HCT116 (cell line): ENCODE measurements around the gene OR6M1. TPM values are rescaled to one million over a fixed set of nuclear protein-coding genes. Genes with fewer than 3 reads are reported as not detected.

Experiments
- ATAC-seq: fragments of 200-7000 bp; cut with Tn5 transposase; 2 replicates; pipeline ENCODE4 v1.9.1; 2020; ENCODE audit warnings: mild to moderate bottlenecking, moderate library complexity
- BruUV-seq: library from RNA; stranded (reverse); fragments of 400-500 nt; replicated peaks from 2 replicates; lab custom pipeline; 2021; lab: Mats Ljungman, UMichigan
- CTCF ChIA-PET: fragments of 300-600 bp; sonication (Branson Sonifier 250); formaldehyde crosslinking; loops from one replicate; lab custom pipeline; 2021; ENCODE audit warnings: antibody characterized with exemption; lab: Charles Lee
- POLR2A ChIA-PET: fragments of 300-600, 350-600 bp; sonication (Branson Sonifier 250); formaldehyde crosslinking; loops from one replicate; lab custom pipeline; 2021; ENCODE audit warnings: antibody characterized with exemption; lab: Charles Lee
- RAD21 ChIA-PET, 2 experiments: fragments of 300-600 bp; sonication (Branson Sonifier 250); formaldehyde crosslinking; loops; one replicate each; lab custom pipeline; 2023; ENCODE audit warnings: low total read pairs in 2 of 2; ENCODE audit not compliant: uncharacterized antibody in 2 of 2, unreplicated experiment in 2 of 2, low non-redundant PET in 1 of 2; lab: Charles Lee
- DNase-seq: peaks from one replicate; pipeline ENCODE4 v3.0.0-alpha.2; 2010; ENCODE audit warnings: low read depth, low spot score
- H2AFZ ChIP-seq: fragments of 200-600 bp; shearing (Covaris generic), sonication (generic); 2 replicates; pipeline ENCODE4 v1.6.1; 2017; ENCODE audit warnings: low read depth, mixed run types, mixed read lengths, antibody characterized with exemption, low read length; ENCODE audit not compliant: poor library complexity, severe bottlenecking
- H3K27ac ChIP-seq: 2 replicates; pipeline ENCODE4 v1.5.1; 2012; ENCODE audit warnings: low read depth, low read length
- H3K27me3 ChIP-seq: fragments of 200-600 bp; sonication (generic); 2 replicates; pipeline ENCODE4 v1.6.1; 2016; ENCODE audit warnings: mixed run types, low read length, mixed read lengths; ENCODE audit not compliant: insufficient read depth
- H3K36me3 ChIP-seq, 2 experiments: fragments of 200-500 bp in 1 of 2; fragments of 200-600 bp in 1 of 2; sonication (Bioruptor generic) in 1 of 2; sonication (generic) in 1 of 2; 2 replicates each; pipeline versions ENCODE4 v1.5.1 to v1.6.1; 2014 to 2016; ENCODE audit warnings: low read length in 2 of 2, inconsistent platforms in 1 of 2, mixed read lengths in 1 of 2, mixed run types in 1 of 2; ENCODE audit not compliant: insufficient read depth in 2 of 2, control insufficient read depth in 1 of 2
- H3K4me1 ChIP-seq, 2 experiments: fragments of 200-600 bp in 1 of 2; sonication (generic) in 1 of 2; 2 replicates each; pipeline versions ENCODE4 v1.5.1 to v1.6.1; 2012 to 2017; ENCODE audit warnings: low read length in 2 of 2, inconsistent platforms in 1 of 2, mild to moderate bottlenecking in 1 of 2, mixed read lengths in 1 of 2, mixed run types in 1 of 2, moderate library complexity in 1 of 2; ENCODE audit not compliant: insufficient read depth in 2 of 2, control insufficient read depth in 1 of 2
- H3K4me2 ChIP-seq: fragments of 200-600 bp; sonication (generic); 2 replicates; pipeline ENCODE4 v1.6.1; 2017; ENCODE audit warnings: mixed run types, low read length, mixed read lengths
- H3K4me3 ChIP-seq, 2 experiments: fragments of 200-600 bp in 1 of 2; sonication (generic) in 1 of 2; replicated peaks in 1 of 2; 2 replicates each; pipeline ENCODE4 v1.5.1; 2011 to 2016; ENCODE audit warnings: low read length in 2 of 2, control low read depth in 1 of 2, low read depth in 1 of 2, mild to moderate bottlenecking in 1 of 2, mixed read lengths in 1 of 2, mixed run types in 1 of 2
- H3K79me2 ChIP-seq: fragments of 200-600 bp; sonication (generic); 2 replicates; pipeline ENCODE4 v1.6.1; 2017; ENCODE audit warnings: mild to moderate bottlenecking, mixed run types, low read length, moderate library complexity, mixed read lengths; ENCODE audit not compliant: insufficient read depth
- H3K9ac ChIP-seq: fragments of 200-600 bp; sonication (generic); 2 replicates; pipeline ENCODE4 v1.6.1; 2016; ENCODE audit warnings: low read length, mixed read lengths
- H3K9me2 ChIP-seq: fragments of 200-600 bp; sonication (generic), shearing (Covaris generic); 2 replicates; pipeline ENCODE4 v1.6.1; 2017; ENCODE audit warnings: mixed run types, mild to moderate bottlenecking, moderate library complexity; ENCODE audit not compliant: insufficient read depth
- H3K9me3 ChIP-seq, 2 experiments: fragments of 200-500 bp in 1 of 2; fragments of 200-600 bp in 1 of 2; sonication (Bioruptor generic) in 1 of 2; sonication (generic) in 1 of 2; 2 replicates each; pipeline ENCODE4 v1.6.1; 2014 to 2017; ENCODE audit warnings: low read length in 2 of 2, mixed read lengths in 2 of 2, inconsistent platforms in 1 of 2, low read depth in 1 of 2, mild to moderate bottlenecking in 1 of 2, mixed run types in 1 of 2, moderate library complexity in 1 of 2; ENCODE audit not compliant: control insufficient read depth in 1 of 2, insufficient read depth in 1 of 2
- H4K20me1 ChIP-seq: fragments of 200-600 bp; sonication (generic), shearing (Covaris generic); 2 replicates; pipeline ENCODE4 v1.6.1; 2017; ENCODE audit warnings: mixed run types, mild to moderate bottlenecking, moderate library complexity; ENCODE audit not compliant: insufficient read depth
- CBX3 ChIP-seq: IDR thresholded peaks from 2 replicates; pipeline ENCODE4 v1.6.1; 2012; ENCODE audit warnings: low read depth
- CTCF ChIP-seq, 3 experiments: fragments of 200-600 bp in 1 of 3; sonication (generic) in 1 of 3; IDR thresholded peaks in 2 of 3; conservative IDR thresholded peaks in 1 of 3; 2 replicates each; pipeline ENCODE4 v1.5.1; 2012 to 2017; ENCODE audit warnings: low read depth in 2 of 3, low read length in 2 of 3, antibody characterized with exemption in 1 of 3, borderline replicate concordance in 1 of 3, control low read depth in 1 of 3, mild to moderate bottlenecking in 1 of 3, mixed read lengths in 1 of 3, mixed run types in 1 of 3, moderate library complexity in 1 of 3; ENCODE audit not compliant: insufficient read depth in 1 of 3
- EGR1 ChIP-seq: IDR thresholded peaks from 2 replicates; pipeline ENCODE4 v1.6.1; 2012; ENCODE audit warnings: low read depth
- ELF1 ChIP-seq: IDR thresholded peaks from 2 replicates; pipeline ENCODE4 v1.6.1; 2012; ENCODE audit warnings: low read depth, borderline replicate concordance
- EZH2phosphoT487 ChIP-seq: fragments of 200-600 bp; IDR thresholded peaks from 2 replicates; pipeline ENCODE4 v1.6.1; 2018; ENCODE audit warnings: antibody characterized with exemption, borderline replicate concordance
- MAX ChIP-seq: IDR thresholded peaks from 2 replicates; pipeline ENCODE4 v1.6.1; 2012
- POLR2AphosphoS5 ChIP-seq: IDR thresholded peaks from 2 replicates; pipeline ENCODE4 v1.6.1; 2011; ENCODE audit warnings: mild to moderate bottlenecking, low read depth, low read length, moderate library complexity
- REST ChIP-seq: IDR thresholded peaks from 2 replicates; pipeline ENCODE4 v1.6.1; 2012; ENCODE audit warnings: low read depth
- SIN3A ChIP-seq: IDR thresholded peaks from 2 replicates; pipeline ENCODE4 v1.6.1; 2012; ENCODE audit warnings: low read depth
- SRF ChIP-seq: IDR thresholded peaks from 2 replicates; pipeline ENCODE4 v1.6.1; 2012; ENCODE audit warnings: low read depth
- intact Hi-C: fragments of 100-400 bp; cut with micrococcal nuclease; formaldehyde crosslinking; loops from 2 replicates; pipeline ENCODE4 v1.10.0; 2022
- total RNA-seq: library from RNA; stranded (reverse); gene quantifications from one replicate; pipeline ENCODE4 v1.2.1, GENCODE V29; 2021; ENCODE audit not compliant: unreplicated experiment

Gene OR6M1
- total RNA-seq, 1 experiment from 2014 or later, result not detected

- no peak overlapping the region for H3K9ac ChIP-seq
- RAD21 ChIA-PET, result no interaction called here
- H3K4me2 ChIP-seq, result no peak overlapping the region
- H3K36me3 ChIP-seq, result no peaks in the 10 kb centered on the region
- intact Hi-C loops, result no loop called here
- no peak for TF ChIP-seq CTCF (IDR thresholded peaks at IDR 0.05 in 2 of 3, conservative IDR thresholded peaks at IDR 0.05 in 1 of 3; ENCODE audit: borderline replicate concordance in 1 of 3, insufficient read depth in 1 of 3, low read depth in 2 of 3, low read length in 2 of 3)
- no peak for TF ChIP-seq MAX
- no peak for TF ChIP-seq SIN3A
- no peak for TF ChIP-seq POLR2AphosphoS5
- TF ChIP-seq SRF, result no peak
- no peak for TF ChIP-seq REST
- no peak for TF ChIP-seq EGR1
- TF ChIP-seq EZH2phosphoT487, result no peak
- TF ChIP-seq ELF1, result no peak
- no peak for TF ChIP-seq CBX3
- H3K27ac ChIP-seq, result no peak overlapping the region
- BruUV-seq, result no TSS peak
- H3K9me3 ChIP-seq, result no peaks in the 10 kb centered on the region
- CTCF ChIA-PET, result no interaction called here
- no peaks in the 10 kb centered on the region for H3K4me1 ChIP-seq
- H2AFZ ChIP-seq, result no peak overlapping the region
- no peak for ATAC-seq
- no peaks in the 10 kb centered on the region for H3K9me2 ChIP-seq
- H3K4me3 ChIP-seq, result no peak overlapping the region
- no peaks in the 10 kb centered on the region for H3K27me3 ChIP-seq
- POLR2A ChIA-PET, result no interaction called here
- DNase-seq, result no peak
- no peaks in the 10 kb centered on the region for H3K79me2 ChIP-seq
- no peaks in the 10 kb centered on the region for H4K20me1 ChIP-seq
Observed at GRCh38 chr11:123771664-123772063, 34.5 kb downstream of the OR6M1 start.
